ENCODE data around the gene SLCO2A1.

SLCO2A1 gene

GRCh38 chr3:133894353-133895207, 135.1 kb downstream of the SLCO2A1 start:
- Histone ChIP-seq H3K4me3 (ENCODE audit: low read depth, low read length) (peak overlapping the region; percentile 23), H3K9me3 (no peaks in the 10 kb centered on the region), H3K4me1 (no peaks in the 10 kb centered on the region), H3K27me3 (peaks cover 27% of the 10 kb centered on the region), H3K36me3 (no peaks in the 10 kb centered on the region)
- no peak for DNase-seq
- no peak for TF ChIP-seq CTCF (IDR thresholded peaks at IDR 0.05; ENCODE audit: low read depth, low read length)

GRCh38 chr3:133893683-133894352, 135.9 kb downstream of the SLCO2A1 start:
- DNase-seq, result no peak
- no peak for TF ChIP-seq CTCF (IDR thresholded peaks at IDR 0.05; ENCODE audit: low read depth, low read length)
- Histone ChIP-seq H3K27me3 (peaks cover 27% of the 10 kb centered on the region), H3K4me1 (no peaks in the 10 kb centered on the region), H3K36me3 (no peaks in the 10 kb centered on the region), H3K9me3 (no peaks in the 10 kb centered on the region), H3K4me3 (ENCODE audit: low read depth, low read length) (no peak overlapping the region)

- DNase-seq, result no peak
- peaks cover 27% of the 10 kb centered on the region for H3K27me3 ChIP-seq
- H3K9me3 ChIP-seq, result no peaks in the 10 kb centered on the region
- no peaks in the 10 kb centered on the region for H3K4me1 ChIP-seq
- no peak for TF ChIP-seq CTCF (IDR thresholded peaks at IDR 0.05; ENCODE audit: low read depth, low read length)
- no peaks in the 10 kb centered on the region for H3K36me3 ChIP-seq
- no peak overlapping the region for H3K4me3 ChIP-seq (ENCODE audit: low read depth, low read length)
Observed at GRCh38 chr3:133892541-133893231, 137.0 kb downstream of the SLCO2A1 start.

- Histone ChIP-seq H3K36me3 (no peaks in the 10 kb centered on the region), H3K27me3 (peaks cover 22% of the 10 kb centered on the region), H3K4me1 (no peaks in the 10 kb centered on the region), H3K9me3 (no peaks in the 10 kb centered on the region), H3K4me3 (ENCODE audit: low read depth, low read length) (no peak overlapping the region)
- TF ChIP-seq CTCF (IDR thresholded peaks at IDR 0.05; ENCODE audit: low read depth, low read length), result no peak
- no peak for DNase-seq
Observed at GRCh38 chr3:133891662-133892378, 137.9 kb downstream of the SLCO2A1 start.

- Histone ChIP-seq H3K4me3 (ENCODE audit: low read depth, low read length) (no peak overlapping the region), H3K36me3 (no peaks in the 10 kb centered on the region), H3K4me1 (no peaks in the 10 kb centered on the region), H3K27me3 (peaks cover 14% of the 10 kb centered on the region), H3K9me3 (no peaks in the 10 kb centered on the region)
- no peak for TF ChIP-seq CTCF (IDR thresholded peaks at IDR 0.05; ENCODE audit: low read depth, low read length)
- no peak for DNase-seq
Observed at GRCh38 chr3:133890972-133891644, 138.6 kb downstream of the SLCO2A1 start.

Data from BE2C (cell line).